Activated T-helper 17 cell treated with anti-CD3 and anti-CD28 coated beads, Interleukin-2, amount 50 U/mL, for 72 hours (primary cell): Measurements from ENCODE around the gene CNR2. TPM values are rescaled to one million over a fixed set of nuclear protein-coding genes. Genes with fewer than 3 reads are reported as not detected.
"Not testable (repeated sequence)": the region's sequence is repeated elsewhere in the genome, so short reads cannot be mapped to it uniquely, and the experiment has no call there.

Experiments used
- ATAC-seq: fragments of 150-1000 bp; cut with Tn5 transposase; replicated peaks from 2 replicates; pipeline ENCODE4 v1.10.0; 2021; ENCODE audit warnings: mild to moderate bottlenecking, moderate library complexity
- H3K27ac Mint-ChIP-seq: one replicate; pipeline ENCODE4 v1.8.0; 2022; ENCODE audit warnings: mixed read lengths
- H3K27me3 Mint-ChIP-seq: one replicate; pipeline ENCODE4 v1.8.0; 2022; ENCODE audit warnings: mixed read lengths
- H3K36me3 Mint-ChIP-seq: one replicate; pipeline ENCODE4 v1.8.0; 2022; ENCODE audit warnings: low read depth, mild to moderate bottlenecking, mixed read lengths
- H3K4me1 Mint-ChIP-seq: one replicate; pipeline ENCODE4 v1.8.0; 2022; ENCODE audit warnings: mixed read lengths
- H3K4me3 Mint-ChIP-seq: one replicate; pipeline ENCODE4 v1.8.0; 2022; ENCODE audit warnings: mild to moderate bottlenecking, mixed read lengths
- H3K9me3 Mint-ChIP-seq: one replicate; pipeline ENCODE4 v1.8.0; 2022; ENCODE audit warnings: mixed read lengths
- total RNA-seq, 2 donors: library from RNA; stranded (reverse); gene quantifications; one replicate each; pipeline ENCODE4 v1.2.3, GENCODE V29; 2022

Gene CNR2
- total RNA-seq: under 1 TPM; 0.04 to 0.08 TPM

- no peaks in the 10 kb centered on the region for H3K9me3 Mint-ChIP-seq
- no peaks in the 10 kb centered on the region for H3K36me3 Mint-ChIP-seq
- no peak within 1 kb of the TSS for H3K4me3 Mint-ChIP-seq
- peaks cover 7% of the 10 kb centered on the region for H3K27me3 Mint-ChIP-seq
- H3K4me1 Mint-ChIP-seq: no peaks in the 10 kb centered on the region
- H3K27ac Mint-ChIP-seq: no peak within 1 kb of the TSS
- ATAC-seq: no peak
Measured at GRCh38 chr1:23913212-23913880, at the start of gene CNR2. Gene CNR2 (minus strand): TSS chr1:23913362. CDS start chr1:23875617, 37,745 bp downstream.

- no peak for ATAC-seq
- Mint-ChIP-seq H3K4me1 (peaks cover 22% of the 10 kb centered on the region), H3K9me3 (no peaks in the 10 kb centered on the region), H3K4me3 (peak overlapping the region; percentile 89), H3K36me3 (peaks cover 60% of the 10 kb centered on the region), H3K27ac (peak overlapping the region; percentile 97), H3K27me3 (no peaks in the 10 kb centered on the region)
Measured at GRCh38 chr1:23960291-23961020, 47.3 kb upstream of the CNR2 start.

GRCh38 chr1:23959461-23960290, 46.5 kb upstream of the CNR2 start, which contains the start of gene PNRC2:
Gene PNRC2 (plus strand): TSS chr1:23959828. CDS start chr1:23961458, 1,630 bp downstream.
- peak; percentile 90 for ATAC-seq
- H3K36me3 Mint-ChIP-seq: peaks cover 52% of the 10 kb centered on the region
- peaks cover 22% of the 10 kb centered on the region for H3K4me1 Mint-ChIP-seq
- H3K27ac Mint-ChIP-seq: peak within 1 kb of the TSS; percentile 97
- no peaks in the 10 kb centered on the region for H3K27me3 Mint-ChIP-seq
- H3K4me3 Mint-ChIP-seq: peak within 1 kb of the TSS; percentile 89
- H3K9me3 Mint-ChIP-seq: no peaks in the 10 kb centered on the region

GRCh38 chr1:23958810-23959460, 45.8 kb upstream of the CNR2 start:
- peaks cover 15% of the 10 kb centered on the region for H3K4me1 Mint-ChIP-seq
- peaks cover 45% of the 10 kb centered on the region for H3K36me3 Mint-ChIP-seq
- H3K4me3 Mint-ChIP-seq: peak overlapping the region; percentile 89
- no peaks in the 10 kb centered on the region for H3K27me3 Mint-ChIP-seq
- H3K27ac Mint-ChIP-seq: peak overlapping the region; percentile 97
- peak; percentile 85 for ATAC-seq
- H3K9me3 Mint-ChIP-seq: no peaks in the 10 kb centered on the region

GRCh38 chr1:23958040-23958809, 45.1 kb upstream of the CNR2 start:
- H3K27me3 Mint-ChIP-seq, H3K9me3 Mint-ChIP-seq, ATAC-seq: not testable (repeated sequence)
- Mint-ChIP-seq H3K27ac (peak overlapping the region; percentile 97), H3K4me3 (peak overlapping the region; percentile 89), H3K36me3 (peaks cover 38% of the 10 kb centered on the region), H3K4me1 (peaks cover 15% of the 10 kb centered on the region)

GRCh38 chr1:23957096-23957495, 43.9 kb upstream of the CNR2 start:
- no peak overlapping the region for H3K27ac Mint-ChIP-seq
- ATAC-seq: no peak
- no peaks in the 10 kb centered on the region for H3K27me3 Mint-ChIP-seq
- no peaks in the 10 kb centered on the region for H3K9me3 Mint-ChIP-seq
- H3K4me1 Mint-ChIP-seq: peaks cover 15% of the 10 kb centered on the region
- H3K36me3 Mint-ChIP-seq: peaks cover 27% of the 10 kb centered on the region
- H3K4me3 Mint-ChIP-seq: peak overlapping the region; percentile 89

GRCh38 chr1:23953020-23953419, 39.9 kb upstream of the CNR2 start:
- Mint-ChIP-seq H3K4me3 (no peak overlapping the region), H3K4me1 (peaks cover 6% of the 10 kb centered on the region), H3K9me3 (no peaks in the 10 kb centered on the region), H3K36me3 (no peaks in the 10 kb centered on the region), H3K27ac (no peak overlapping the region), H3K27me3 (no peaks in the 10 kb centered on the region)
- no peak for ATAC-seq

GRCh38 chr1:23947366-23947765, 34.2 kb upstream of the CNR2 start:
- H3K9me3 Mint-ChIP-seq: no peaks in the 10 kb centered on the region
- H3K27ac Mint-ChIP-seq: no peak overlapping the region
- no peaks in the 10 kb centered on the region for H3K36me3 Mint-ChIP-seq
- H3K27me3 Mint-ChIP-seq: peaks cover 8% of the 10 kb centered on the region
- no peak for ATAC-seq
- no peak overlapping the region for H3K4me3 Mint-ChIP-seq
- H3K4me1 Mint-ChIP-seq: no peaks in the 10 kb centered on the region

- ATAC-seq: no peak
- H3K4me1 Mint-ChIP-seq: no peaks in the 10 kb centered on the region
- H3K27me3 Mint-ChIP-seq: no peaks in the 10 kb centered on the region
- H3K36me3 Mint-ChIP-seq: no peaks in the 10 kb centered on the region
- no peak overlapping the region for H3K4me3 Mint-ChIP-seq
- no peak overlapping the region for H3K27ac Mint-ChIP-seq
- H3K9me3 Mint-ChIP-seq: no peaks in the 10 kb centered on the region
Measured at GRCh38 chr1:23936481-23937176, 23.5 kb upstream of the CNR2 start.

GRCh38 chr1:23931491-23931880, 18.3 kb upstream of the CNR2 start:
- H3K27ac Mint-ChIP-seq: no peak overlapping the region
- H3K4me3 Mint-ChIP-seq: no peak overlapping the region
- no peak for ATAC-seq
- H3K27me3 Mint-ChIP-seq: peaks cover 6% of the 10 kb centered on the region
- H3K9me3 Mint-ChIP-seq: no peaks in the 10 kb centered on the region
- H3K36me3 Mint-ChIP-seq: no peaks in the 10 kb centered on the region
- H3K4me1 Mint-ChIP-seq: no peaks in the 10 kb centered on the region

GRCh38 chr1:23930861-23931490, 17.8 kb upstream of the CNR2 start:
- ATAC-seq: no peak
- no peak overlapping the region for H3K27ac Mint-ChIP-seq

GRCh38 chr1:23930270-23930669, 17.1 kb upstream of the CNR2 start:
- Mint-ChIP-seq H3K36me3 (no peaks in the 10 kb centered on the region), H3K27ac (no peak overlapping the region), H3K9me3 (no peaks in the 10 kb centered on the region), H3K4me1 (no peaks in the 10 kb centered on the region), H3K27me3 (peaks cover 6% of the 10 kb centered on the region), H3K4me3 (no peak overlapping the region)
- no peak for ATAC-seq

More at GRCh38 chr1:23930861-23931490, 17.8 kb upstream of the CNR2 start:
- Mint-ChIP-seq H3K27me3 (peaks cover 6% of the 10 kb centered on the region), H3K9me3 (no peaks in the 10 kb centered on the region), H3K4me3 (no peak overlapping the region), H3K4me1 (no peaks in the 10 kb centered on the region), H3K36me3 (no peaks in the 10 kb centered on the region)

GRCh38 chr1:23928789-23929188, 15.6 kb upstream of the CNR2 start:
- Mint-ChIP-seq H3K4me3 (no peak overlapping the region), H3K27me3 (peaks cover 6% of the 10 kb centered on the region), H3K9me3 (no peaks in the 10 kb centered on the region), H3K36me3 (no peaks in the 10 kb centered on the region), H3K4me1 (no peaks in the 10 kb centered on the region), H3K27ac (no peak overlapping the region)
- no peak for ATAC-seq
